Measurements from ENCODE around the gene RBM10.

RBM10 gene

GRCh38 chrX:47191331-47191730 is 46.3 kb downstream of the RBM10 start:
- peak; percentile 56 for DNase-seq
- in situ Hi-C loops (cut with MboI; ENCODE audit: low pct_unique_long_range_greater_than_20kb, low sequenced_read_pairs) = no loop called here

GRCh38 chrX:47191806-47192401 is 46.9 kb downstream of the RBM10 start:
- in situ Hi-C loops (cut with MboI; ENCODE audit: low pct_unique_long_range_greater_than_20kb, low sequenced_read_pairs) = no loop called here
- DNase-seq = peak; percentile 41

DNA sequence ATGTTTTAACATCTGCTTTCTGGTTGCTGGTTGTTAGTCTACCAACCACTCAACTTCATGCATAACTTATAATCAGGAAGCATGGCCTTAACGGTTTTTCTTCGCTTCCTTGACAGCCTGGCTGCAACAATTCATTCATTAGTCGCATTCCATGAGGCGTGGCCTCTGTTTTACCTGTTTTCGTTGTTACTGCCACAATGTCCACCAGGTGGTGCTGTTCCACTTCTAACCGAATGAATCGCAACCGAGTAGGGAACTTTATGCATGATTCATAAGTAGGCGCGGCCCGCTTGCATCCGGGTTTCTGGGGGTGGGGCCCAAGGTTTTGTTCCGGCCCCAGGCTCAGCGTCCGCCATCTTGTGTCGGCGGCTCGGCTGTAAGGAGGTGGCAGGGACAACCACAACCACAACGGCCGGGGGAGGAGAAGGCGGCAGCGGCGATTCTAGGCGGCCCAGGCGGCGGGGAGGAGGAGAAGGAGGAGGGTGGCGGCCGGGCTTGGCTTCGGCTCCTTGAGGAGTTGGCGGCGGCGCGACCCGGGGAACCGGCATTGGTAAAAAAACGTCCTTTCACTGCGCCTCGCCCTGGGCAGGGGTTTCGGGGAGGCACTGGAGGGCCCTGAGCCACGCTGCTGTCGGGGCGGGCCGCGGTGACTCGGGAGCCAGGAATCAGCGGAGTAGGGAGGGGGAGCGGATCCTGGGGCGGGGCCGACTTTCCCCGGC is 48.6 kb downstream of the RBM10 start, which contains the start of gene UBA1:
Gene UBA1, plus strand, starts transcription at position 355 of the 719 bp plus-strand sequence. CDS start 4,974 bp downstream, outside the sequence.
- in situ Hi-C loops (cut with MboI; ENCODE audit: low pct_unique_long_range_greater_than_20kb, low sequenced_read_pairs) = no loop called here
- peak; percentile 99 for DNase-seq

GRCh38 chrX:47194194-47194787 is 49.3 kb downstream of the RBM10 start:
- in situ Hi-C loops (cut with MboI; ENCODE audit: low pct_unique_long_range_greater_than_20kb, low sequenced_read_pairs) = no loop called here
- DNase-seq = peak; percentile 21

GRCh38 chrX:47196098-47196497 is 51.1 kb downstream of the RBM10 start:
- peak; percentile 19 for DNase-seq
- in situ Hi-C loops (cut with MboI; ENCODE audit: low pct_unique_long_range_greater_than_20kb, low sequenced_read_pairs) = no loop called here

DNA sequence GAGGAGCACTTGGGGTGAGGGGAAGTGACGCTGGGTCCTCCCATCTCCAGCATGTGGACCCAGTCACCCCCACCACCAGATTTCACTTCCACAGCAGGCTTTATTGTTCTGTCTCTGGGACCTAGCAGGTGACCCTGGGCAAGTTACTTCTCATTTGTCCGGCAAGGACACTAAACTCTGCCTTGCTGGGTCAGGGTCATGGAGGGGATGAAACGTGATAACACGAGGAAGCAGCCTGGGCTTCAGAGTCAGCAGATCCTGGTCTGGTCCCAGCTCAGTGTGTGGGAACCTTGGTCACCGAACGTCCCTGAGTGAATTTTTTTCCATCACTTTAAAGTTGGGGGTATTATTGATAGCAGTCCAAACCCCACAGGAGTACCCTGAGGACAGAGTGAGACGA is 52.5 kb downstream of the RBM10 start:
- no peak for DNase-seq
- in situ Hi-C loops (cut with MboI; ENCODE audit: low pct_unique_long_range_greater_than_20kb, low sequenced_read_pairs) = no loop called here

DNA sequence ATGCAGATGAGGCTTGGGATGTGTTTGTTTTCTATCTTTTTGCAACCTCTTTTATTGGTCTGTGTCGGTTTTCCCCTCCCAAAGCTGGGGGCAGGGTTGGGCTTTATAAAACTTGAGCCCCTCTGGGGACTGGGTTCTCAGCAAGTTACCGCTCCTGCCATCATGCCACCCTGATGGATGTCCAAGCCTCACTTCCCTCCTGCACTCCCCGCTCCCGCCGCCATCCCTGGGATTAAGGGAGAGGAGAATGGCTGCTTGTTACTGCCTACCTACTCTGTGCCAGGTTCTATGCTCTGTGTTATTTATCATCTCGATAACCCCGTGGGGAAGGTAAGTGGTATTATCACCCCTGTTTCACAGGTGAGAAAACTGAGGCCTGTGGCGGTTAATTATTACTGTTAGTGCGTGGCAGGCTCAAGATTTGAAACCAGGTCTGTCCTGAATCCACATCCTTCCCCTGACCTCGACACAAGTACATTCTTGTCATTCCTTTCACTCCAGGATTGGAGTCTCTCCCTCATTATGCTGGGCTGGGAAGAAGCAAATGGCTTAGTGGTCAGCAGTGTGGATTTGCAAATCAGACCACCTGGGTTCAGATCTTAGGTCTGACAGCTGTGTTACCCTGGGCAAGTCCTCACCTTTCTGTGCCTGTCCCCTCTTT is 53.1 kb downstream of the RBM10 start:
- in situ Hi-C loops (cut with MboI; ENCODE audit: low pct_unique_long_range_greater_than_20kb, low sequenced_read_pairs) = no loop called here
- DNase-seq = no peak

- in situ Hi-C loops (cut with MboI; ENCODE audit: low pct_unique_long_range_greater_than_20kb, low sequenced_read_pairs) = no loop called here
- DNase-seq = no peak
These were observed 53.7 kb downstream of the RBM10 start for GRCh38 chrX:47198687-47199080.

GRCh38 chrX:47199286-47199685 is 54.3 kb downstream of the RBM10 start:
- DNase-seq = no peak
- in situ Hi-C loops (cut with MboI; ENCODE audit: low pct_unique_long_range_greater_than_20kb, low sequenced_read_pairs) = no loop called here

GRCh38 chrX:47200385-47201150 is 55.5 kb downstream of the RBM10 start:
- DNase-seq = no peak
- in situ Hi-C loops (cut with MboI; ENCODE audit: low pct_unique_long_range_greater_than_20kb, low sequenced_read_pairs) = no loop called here

- no peak for DNase-seq
- in situ Hi-C loops (cut with MboI; ENCODE audit: low pct_unique_long_range_greater_than_20kb, low sequenced_read_pairs) = no loop called here
These were observed 56.4 kb downstream of the RBM10 start for GRCh38 chrX:47201345-47201944.

DNA sequence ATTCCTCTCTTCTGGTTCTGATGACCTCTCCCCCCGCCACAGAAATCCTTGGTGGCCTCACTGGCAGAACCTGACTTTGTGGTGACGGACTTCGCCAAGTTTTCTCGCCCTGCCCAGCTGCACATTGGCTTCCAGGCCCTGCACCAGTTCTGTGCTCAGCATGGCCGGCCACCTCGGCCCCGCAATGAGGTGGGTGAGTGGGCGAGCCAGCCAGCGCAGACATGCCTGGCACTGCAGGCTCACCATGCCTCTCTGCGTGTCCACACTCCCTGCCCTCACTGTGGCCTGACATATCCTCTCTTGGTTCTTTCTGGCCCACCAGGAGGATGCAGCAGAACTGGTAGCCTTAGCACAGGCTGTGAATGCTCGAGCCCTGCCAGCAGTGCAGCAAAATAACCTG is 57.3 kb downstream of the RBM10 start:
- in situ Hi-C loops (cut with MboI; ENCODE audit: low pct_unique_long_range_greater_than_20kb, low sequenced_read_pairs) = no loop called here
- no peak for DNase-seq

GRCh38 chrX:47202877-47203276 is 57.9 kb downstream of the RBM10 start:
- no peak for DNase-seq
- in situ Hi-C loops (cut with MboI; ENCODE audit: low pct_unique_long_range_greater_than_20kb, low sequenced_read_pairs) = no loop called here

GRCh38 chrX:47204970-47205369 is 59.9 kb downstream of the RBM10 start:
- no peak for DNase-seq
- in situ Hi-C loops (cut with MboI; ENCODE audit: low pct_unique_long_range_greater_than_20kb, low sequenced_read_pairs) = no loop called here

DNA sequence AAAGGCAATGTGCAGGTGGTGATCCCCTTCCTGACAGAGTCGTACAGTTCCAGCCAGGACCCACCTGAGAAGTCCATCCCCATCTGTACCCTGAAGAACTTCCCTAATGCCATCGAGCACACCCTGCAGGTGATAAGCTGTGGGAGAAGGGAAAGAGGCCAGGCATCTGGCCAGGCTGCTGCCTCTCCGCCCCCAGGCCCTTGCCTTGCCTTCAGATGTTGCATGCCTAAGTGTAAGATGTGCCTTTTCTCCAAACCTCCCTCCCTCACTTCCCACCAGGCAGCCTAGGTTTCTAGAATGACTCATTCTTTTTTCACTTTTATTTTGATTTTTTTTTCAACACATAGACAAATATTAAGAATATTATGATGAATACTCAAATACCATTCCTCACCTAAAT is 61.3 kb downstream of the RBM10 start:
- in situ Hi-C loops (cut with MboI; ENCODE audit: low pct_unique_long_range_greater_than_20kb, low sequenced_read_pairs) = no loop called here
- no peak for DNase-seq

- in situ Hi-C loops (cut with MboI; ENCODE audit: low pct_unique_long_range_greater_than_20kb, low sequenced_read_pairs) = no loop called here
- DNase-seq = no peak
These were observed 63.1 kb downstream of the RBM10 start for GRCh38 chrX:47208108-47208507.

GRCh38 chrX:47209508-47210238 is 64.7 kb downstream of the RBM10 start:
- DNase-seq = no peak
- in situ Hi-C loops (cut with MboI; ENCODE audit: low pct_unique_long_range_greater_than_20kb, low sequenced_read_pairs) = no loop called here

GRCh38 chrX:47210661-47211425 is 65.8 kb downstream of the RBM10 start:
- no peak for DNase-seq
- in situ Hi-C loops (cut with MboI; ENCODE audit: low pct_unique_long_range_greater_than_20kb, low sequenced_read_pairs) = no loop called here
